Measurements from ENCODE around the gene PIGT. TPM values are rescaled to one million over a fixed set of nuclear protein-coding genes. Genes with fewer than 3 reads are reported as not detected.

The PIGT gene
- total and polyA plus RNA-seq, 2 of the 13 experiments (the other 11 are each of a cell fraction or from before 2014, with no cell fraction given) = 65.9 to 74.1 TPM

DNA sequence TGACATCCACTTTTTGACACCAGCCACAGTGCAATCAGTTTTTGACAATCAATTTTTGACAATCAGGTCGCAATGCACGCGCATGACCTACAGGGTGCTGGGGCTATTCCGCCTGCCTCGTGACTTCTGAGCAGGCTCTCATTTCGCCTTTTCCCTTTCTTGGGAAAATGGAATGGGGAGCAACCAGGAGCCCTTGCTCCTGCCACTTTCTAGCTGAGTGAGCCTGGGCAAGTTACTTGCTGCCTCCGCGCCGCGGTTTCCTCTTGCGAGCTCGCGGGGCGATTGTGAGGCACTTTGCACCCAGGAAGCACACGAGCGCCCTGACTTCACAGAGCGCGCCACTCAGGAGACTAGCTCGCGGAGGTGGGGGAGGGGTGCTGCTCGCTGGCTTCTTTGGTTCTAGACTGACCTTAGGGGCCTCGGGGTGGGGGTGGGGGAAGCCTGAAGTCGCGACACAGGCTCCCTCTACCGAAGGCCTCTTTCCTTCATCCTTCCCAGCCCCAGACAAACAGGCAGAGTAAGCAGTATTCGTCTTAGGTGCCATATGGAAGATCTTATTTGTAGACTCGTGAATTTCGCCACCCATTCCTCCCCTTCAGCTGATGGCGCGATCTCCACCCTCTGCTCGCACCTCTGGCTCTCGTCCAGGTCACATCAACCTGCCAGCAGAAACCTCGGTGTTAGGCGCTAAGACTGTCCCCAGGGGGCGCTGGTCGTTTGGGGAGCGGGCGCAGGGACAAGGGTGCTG lies 42.4 kb upstream of the PIGT start (continued):
- TF ChIP-seq TMF1 (CRISPR knock-in tag; IDR thresholded peaks at IDR 0.05; ENCODE audit: low read depth) (no peak), RNF2 (conservative IDR thresholded peaks at IDR 0.05; ENCODE audit: low read depth) (no peak), ZNF446 (CRISPR knock-in tag; IDR thresholded peaks at IDR 0.05) (no peak), TBL1XR1 (IDR thresholded peaks at IDR 0.05; ENCODE audit: borderline replicate concordance, low read length, partially characterized antibody) (no peak), ZSCAN31 (CRISPR knock-in tag; IDR thresholded peaks at IDR 0.05; ENCODE audit: low read depth) (0 out of 2 replicates have a peak, but pooled peaks have one; percentile 36), ZNF709 (CRISPR knock-in tag; IDR thresholded peaks at IDR 0.05) (no peak), ZNF746 (CRISPR knock-in tag; IDR thresholded peaks at IDR 0.05) (no peak), SMYD3 (CRISPR knock-in tag; IDR thresholded peaks at IDR 0.05) (no peak), ZNF407 (CRISPR knock-in tag; IDR thresholded peaks at IDR 0.05; ENCODE audit: not compliant biosample characterization) (peak; percentile 46), HOXA3 (CRISPR knock-in tag; IDR thresholded peaks at IDR 0.05) (peak; percentile 79), ZNF274 (CRISPR knock-in tag; IDR thresholded peaks at IDR 0.05) (no peak), ZNF124 (CRISPR knock-in tag; IDR thresholded peaks at IDR 0.05) (no peak), NFKB2 (CRISPR knock-in tag; IDR thresholded peaks at IDR 0.05; ENCODE audit: borderline replicate concordance) (peak; percentile 76; the same call in 1 of the 2 replicates), NFKBIZ (CRISPR knock-in tag; IDR thresholded peaks at IDR 0.05) (no peak)
- TF ChIP-seq, protein P1, sequence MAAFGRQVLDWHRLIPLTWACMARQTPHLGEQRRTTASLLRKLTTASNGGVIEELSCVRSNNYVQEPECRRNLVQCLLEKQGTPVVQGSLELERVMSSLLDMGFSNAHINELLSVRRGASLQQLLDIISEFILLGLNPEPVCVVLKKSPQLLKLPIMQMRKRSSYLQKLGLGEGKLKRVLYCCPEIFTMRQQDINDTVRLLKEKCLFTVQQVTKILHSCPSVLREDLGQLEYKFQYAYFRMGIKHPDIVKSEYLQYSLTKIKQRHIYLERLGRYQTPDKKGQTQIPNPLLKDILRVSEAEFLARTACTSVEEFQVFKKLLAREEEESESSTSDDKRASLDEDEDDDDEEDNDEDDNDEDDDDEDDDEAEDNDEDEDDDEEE (CRISPR knock-in tag; IDR thresholded peaks at IDR 0.05) = no peak; the same call in 1 of the 2 replicates
- TF ChIP-seq, protein P2, sequence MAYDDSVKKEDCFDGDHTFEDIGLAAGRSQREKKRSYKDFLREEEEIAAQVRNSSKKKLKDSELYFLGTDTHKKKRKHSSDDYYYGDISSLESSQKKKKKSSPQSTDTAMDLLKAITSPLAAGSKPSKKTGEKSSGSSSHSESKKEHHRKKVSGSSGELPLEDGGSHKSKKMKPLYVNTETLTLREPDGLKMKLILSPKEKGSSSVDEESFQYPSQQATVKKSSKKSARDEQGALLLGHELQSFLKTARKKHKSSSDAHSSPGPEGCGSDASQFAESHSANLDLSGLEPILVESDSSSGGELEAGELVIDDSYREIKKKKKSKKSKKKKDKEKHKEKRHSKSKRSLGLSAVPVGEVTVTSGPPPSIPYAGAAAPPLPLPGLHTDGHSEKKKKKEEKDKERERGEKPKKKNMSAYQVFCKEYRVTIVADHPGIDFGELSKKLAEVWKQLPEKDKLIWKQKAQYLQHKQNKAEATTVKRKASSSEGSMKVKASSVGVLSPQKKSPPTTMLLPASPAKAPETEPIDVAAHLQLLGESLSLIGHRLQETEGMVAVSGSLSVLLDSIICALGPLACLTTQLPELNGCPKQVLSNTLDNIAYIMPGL (CRISPR knock-in tag; IDR thresholded peaks at IDR 0.05; ENCODE audit: borderline replicate concordance in 1 of 2, low read depth in 1 of 2) = peak; percentile 82 to 96; a peak in 3 of 4 replicates

Measured in HepG2 (cell line).